Peyer's patch (tissue), 4 donors: ENCODE measurements around the gene ZNF609.

Source experiments
- CTCF ChIP-seq, 6 experiments: fragments of 450-650 bp in 4 of 6; fragments of 200-600 bp in 2 of 6; sonication (generic) in 1 of 6; IDR thresholded peaks; one replicate each; pipeline ENCODE4 v1.5.1; 2017 to 2019; ENCODE audit warnings: antibody characterized with exemption in 6 of 6, mild to moderate bottlenecking in 3 of 6, moderate library complexity in 1 of 6
- POLR2A ChIP-seq, 2 donors: fragments of 450-650 bp; IDR thresholded peaks; one replicate each; pipeline ENCODE4 v1.5.1; 2017; ENCODE audit warnings: antibody characterized with exemption in 2 of 2, mild to moderate bottlenecking in 2 of 2, moderate library complexity in 2 of 2

- TF ChIP-seq POLR2A (IDR thresholded peaks at IDR 0.05) (no peak), CTCF (IDR thresholded peaks at IDR 0.05) (no peak)
Measured at GRCh38 chr15:64502551-64502950, 42.2 kb downstream of the ZNF609 start.
